NCI-H345 (cell line): ENCODE measurements around the gene IL31.

Experiments
- DNase-seq: peaks from one replicate; lab custom pipeline; 2025; lab: John Stamatoyannopoulos, UW

The IL31 gene

GRCh38 chr12:122155705-122156104, 18.3 kb downstream of the IL31 start:
- DNase-seq = no peak

- no peak for DNase-seq
Measured at GRCh38 chr12:122152754-122153153, 21.3 kb downstream of the IL31 start.

- DNase-seq = no peak
Measured at GRCh38 chr12:122150127-122150681, 23.8 kb downstream of the IL31 start.

- no peak for DNase-seq
Measured at GRCh38 chr12:122148657-122149056, 25.4 kb downstream of the IL31 start.

- no peak for DNase-seq
Measured at GRCh38 chr12:122147514-122148290, 26.3 kb downstream of the IL31 start.

GRCh38 chr12:122145505-122146330, 28.3 kb downstream of the IL31 start:
- DNase-seq = no peak

GRCh38 chr12:122144885-122145284, 29.1 kb downstream of the IL31 start:
- DNase-seq = no peak

GRCh38 chr12:122142857-122143256, 31.2 kb downstream of the IL31 start:
- DNase-seq = no peak

- no peak for DNase-seq
Measured at GRCh38 chr12:122141911-122142725, 31.9 kb downstream of the IL31 start.

GRCh38 chr12:122140467-122141257, 33.4 kb downstream of the IL31 start:
- no peak for DNase-seq

GRCh38 chr12:122139941-122140340, 34.1 kb downstream of the IL31 start:
- DNase-seq = no peak

- peak; percentile 44 for DNase-seq
Measured at GRCh38 chr12:122139266-122139665, 34.8 kb downstream of the IL31 start.

GRCh38 chr12:122138616-122139015, 35.4 kb downstream of the IL31 start:
- no peak for DNase-seq

- DNase-seq = no peak
Measured at GRCh38 chr12:122138181-122138580, 35.8 kb downstream of the IL31 start.

- peak; percentile 39 for DNase-seq
Measured at GRCh38 chr12:122137681-122138080, 36.3 kb downstream of the IL31 start.

GRCh38 chr12:122137229-122137628, 36.8 kb downstream of the IL31 start:
- DNase-seq = no peak

GRCh38 chr12:122135437-122136031, 38.5 kb downstream of the IL31 start:
- no peak for DNase-seq

GRCh38 chr12:122133192-122133950, 40.6 kb downstream of the IL31 start:
- no peak for DNase-seq

- DNase-seq = no peak
Measured at GRCh38 chr12:122130150-122130549, 43.9 kb downstream of the IL31 start.

GRCh38 chr12:122129131-122129530, 44.9 kb downstream of the IL31 start:
- no peak for DNase-seq
